Activated effector memory CD4-positive, alpha-beta T cell treated with Interleukin-2 at 50 U/mL for 16 hours (primary cell): ENCODE data around the gene ZFYVE21.

Source experiments
- DNase-seq: peaks from one replicate; pipeline ENCODE4 v3.0.0-alpha.2; 2020

Gene ZFYVE21

GRCh38 chr14:103706551-103707328 lies 8.9 kb upstream of the ZFYVE21 start:
- no peak for DNase-seq

GRCh38 chr14:103707329-103708263 lies 8.0 kb upstream of the ZFYVE21 start:
- no peak for DNase-seq

GRCh38 chr14:103708750-103709187 lies 6.8 kb upstream of the ZFYVE21 start:
- no peak for DNase-seq

GRCh38 chr14:103709814-103710213 lies 5.8 kb upstream of the ZFYVE21 start:
- DNase-seq = no peak

- DNase-seq = no peak
Measured at GRCh38 chr14:103710771-103711377, 4.7 kb upstream of the ZFYVE21 start.

- no peak for DNase-seq
Measured at GRCh38 chr14:103711516-103712431, 3.8 kb upstream of the ZFYVE21 start.

- no peak for DNase-seq
Measured at GRCh38 chr14:103712633-103713247, 2.9 kb upstream of the ZFYVE21 start.

GRCh38 chr14:103713304-103714062 lies 2.1 kb upstream of the ZFYVE21 start:
- no peak for DNase-seq

- DNase-seq = no peak
Measured at GRCh38 chr14:103714063-103714724, 1.4 kb upstream of the ZFYVE21 start.

GRCh38 chr14:103716091-103716801 lies 636 bp downstream of the ZFYVE21 start:
- DNase-seq = no peak

- DNase-seq = no peak
Measured at GRCh38 chr14:103716899-103717411, 1.3 kb downstream of the ZFYVE21 start.

- DNase-seq = no peak
Measured at GRCh38 chr14:103718572-103718971, 3.0 kb downstream of the ZFYVE21 start.

GRCh38 chr14:103719751-103720150 lies 4.1 kb downstream of the ZFYVE21 start:
- DNase-seq = no peak

GRCh38 chr14:103721334-103722120 lies 5.9 kb downstream of the ZFYVE21 start:
- DNase-seq = no peak

- no peak for DNase-seq
Measured at GRCh38 chr14:103723748-103724081, 8.1 kb downstream of the ZFYVE21 start.

GRCh38 chr14:103724116-103724515 lies 8.5 kb downstream of the ZFYVE21 start:
- DNase-seq = no peak

- DNase-seq = no peak
Measured at GRCh38 chr14:103725001-103725682, 9.5 kb downstream of the ZFYVE21 start.

- DNase-seq = no peak
Measured at GRCh38 chr14:103725739-103726395, 10.3 kb downstream of the ZFYVE21 start.
